ENCODE data around the gene SLC7A6.

- TF ChIP-seq POLR2A (IDR thresholded peaks at IDR 0.05; ENCODE audit: low read length) (no peak), GATA1 (IDR thresholded peaks at IDR 0.05; ENCODE audit: low read depth, low read length) (no peak)
These were observed 15.6 kb downstream of the SLC7A6 start for GRCh38 chr16:68279726-68280558.

All from erythroblast (primary cell).